ENCODE data around the gene TBC1D10A. TPM values are rescaled to one million over a fixed set of nuclear protein-coding genes. Genes with fewer than 3 reads are reported as not detected.

Gene TBC1D10A
- total RNA-seq, 1 donor from 2014 or later: 18.2 TPM

GRCh38 chr22:30286813-30287647 is 39.7 kb downstream of the TBC1D10A start:
- no peak for DNase-seq (ENCODE audit: extremely low read depth, low read depth, low spot score)

GRCh38 chr22:30286331-30286730 is 40.4 kb downstream of the TBC1D10A start:
- no peak for DNase-seq (ENCODE audit: extremely low read depth, low read depth, low spot score)

GRCh38 chr22:30285846-30286200 is 40.9 kb downstream of the TBC1D10A start:
- DNase-seq (ENCODE audit: extremely low read depth, low read depth, low spot score): no peak

GRCh38 chr22:30285176-30285845 is 41.4 kb downstream of the TBC1D10A start:
- DNase-seq (ENCODE audit: extremely low read depth, low read depth, low spot score): no peak

- no peak for DNase-seq (ENCODE audit: extremely low read depth, low read depth, low spot score)
These were observed 42.1 kb downstream of the TBC1D10A start for GRCh38 chr22:30284666-30285065.

- DNase-seq (ENCODE audit: extremely low read depth, low read depth, low spot score): no peak
These were observed 42.6 kb downstream of the TBC1D10A start for GRCh38 chr22:30284172-30284571.

- no peak for DNase-seq (ENCODE audit: extremely low read depth, low read depth, low spot score)
These were observed 43.4 kb downstream of the TBC1D10A start for GRCh38 chr22:30283342-30283741.

- DNase-seq (ENCODE audit: extremely low read depth, low read depth, low spot score): no peak
These were observed 44.1 kb downstream of the TBC1D10A start for GRCh38 chr22:30282616-30283046.

- DNase-seq (ENCODE audit: extremely low read depth, low read depth, low spot score): no peak
These were observed 46.2 kb downstream of the TBC1D10A start for GRCh38 chr22:30280505-30280904.

- DNase-seq (ENCODE audit: extremely low read depth, low read depth, low spot score): no peak
These were observed 46.8 kb downstream of the TBC1D10A start for GRCh38 chr22:30279932-30280331.

GRCh38 chr22:30279046-30279788 is 47.5 kb downstream of the TBC1D10A start:
- no peak for DNase-seq (ENCODE audit: extremely low read depth, low read depth, low spot score)

GRCh38 chr22:30277547-30278344 is 49.0 kb downstream of the TBC1D10A start:
- DNase-seq (ENCODE audit: extremely low read depth, low read depth, low spot score): no peak

- DNase-seq (ENCODE audit: extremely low read depth, low read depth, low spot score): no peak
These were observed 50.7 kb downstream of the TBC1D10A start for GRCh38 chr22:30276039-30276438.

- no peak for DNase-seq (ENCODE audit: extremely low read depth, low read depth, low spot score)
These were observed 51.1 kb downstream of the TBC1D10A start for GRCh38 chr22:30275625-30276024.

GRCh38 chr22:30274437-30274812 is 52.3 kb downstream of the TBC1D10A start:
- DNase-seq (ENCODE audit: extremely low read depth, low read depth, low spot score): no peak

- DNase-seq (ENCODE audit: extremely low read depth, low read depth, low spot score): no peak
These were observed 52.9 kb downstream of the TBC1D10A start for GRCh38 chr22:30273711-30274436.

GRCh38 chr22:30272781-30273601 is 53.8 kb downstream of the TBC1D10A start:
- DNase-seq (ENCODE audit: extremely low read depth, low read depth, low spot score): no peak

- DNase-seq (ENCODE audit: extremely low read depth, low read depth, low spot score): no peak
These were observed 55.9 kb downstream of the TBC1D10A start for GRCh38 chr22:30270832-30271231.

- no peak for DNase-seq (ENCODE audit: extremely low read depth, low read depth, low spot score)
These were observed 58.4 kb downstream of the TBC1D10A start for GRCh38 chr22:30268331-30268730.
